RCC 7860 (cell line): ENCODE data around the gene RNF208.

Source experiments
- DNase-seq: peaks from one replicate; pipeline ENCODE4 v3.0.0-alpha.2; 2015; ENCODE audit warnings: low spot score
- FAIRE-seq: peaks from 2 replicates; lab custom pipeline; 2012; peaks lifted over from hg19 to GRCh38; lab: Jason Lieb, UNC

RNF208 gene

DNA sequence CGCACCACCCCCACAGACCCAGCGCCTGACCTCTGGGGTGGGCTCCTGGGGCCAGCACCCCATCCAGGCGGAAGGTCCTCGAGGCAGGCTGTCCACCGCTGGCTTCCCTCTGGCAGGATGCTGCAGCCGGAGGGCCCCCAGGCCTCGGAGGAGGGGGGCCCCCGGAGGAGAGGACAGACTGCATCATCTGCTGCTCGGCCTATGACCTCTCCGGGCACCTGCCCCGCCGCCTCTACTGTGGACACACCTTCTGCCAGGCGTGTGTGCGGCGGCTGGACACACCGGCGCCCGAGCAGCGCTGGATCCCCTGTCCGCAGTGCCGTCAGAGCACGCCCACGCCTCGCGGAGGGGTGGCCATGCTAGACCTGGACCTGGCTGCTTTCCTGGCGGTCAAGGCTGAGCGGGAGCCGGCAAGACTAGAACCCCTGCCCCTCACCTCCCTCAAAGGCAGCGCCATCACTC, 6.5 kb upstream of the RNF208 start:
- FAIRE-seq (no peak), DNase-seq (no peak)

GRCh38 chr9:137227853-137228505, 5.9 kb upstream of the RNF208 start:
- no peak for FAIRE-seq

GRCh38 chr9:137227054-137227852, 5.2 kb upstream of the RNF208 start, which contains the start of gene RNF224:
TSS of gene RNF224 (plus strand) at chr9:137227502. CDS start at chr9:137228336, 834 bp downstream.
- DNase-seq, result peak; percentile 70
- no peak for FAIRE-seq

More at GRCh38 chr9:137227853-137228505, 5.9 kb upstream of the RNF208 start:
- no peak for DNase-seq

DNA sequence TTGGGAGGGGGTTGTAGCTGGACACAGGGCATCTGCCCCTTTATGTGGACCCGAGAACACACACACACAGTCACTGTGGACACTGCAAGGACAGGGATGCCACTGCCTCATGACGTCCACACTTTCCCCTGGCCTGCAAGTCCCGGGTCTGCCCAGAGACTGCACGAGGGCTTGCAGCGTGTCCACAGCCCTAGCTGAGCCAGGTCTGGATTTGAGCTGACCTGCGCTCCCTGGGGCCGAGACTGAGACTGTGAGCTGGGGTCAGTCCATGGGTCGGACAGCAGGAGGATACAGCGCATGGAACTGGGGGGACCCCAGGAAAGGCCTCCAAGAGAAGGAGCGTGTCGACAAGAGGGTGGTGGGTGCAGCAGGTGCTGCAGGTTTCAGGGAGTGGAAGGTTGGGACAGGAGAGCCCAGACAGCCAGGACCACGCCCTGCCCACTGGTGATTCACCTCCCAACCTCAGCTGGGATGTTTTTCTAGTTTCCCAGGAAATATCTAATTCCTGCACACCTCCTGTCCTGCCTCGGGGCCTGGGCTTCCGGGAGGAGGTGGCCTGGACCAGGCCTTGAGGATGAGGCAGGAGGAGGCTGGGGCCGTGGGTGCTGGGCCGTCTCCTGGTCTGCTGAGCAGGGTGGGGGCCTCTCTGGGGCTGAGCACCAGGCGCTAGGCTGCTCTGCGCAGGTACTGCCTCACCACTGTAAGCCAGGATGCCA, 4.5 kb upstream of the RNF208 start:
- DNase-seq, result peak; percentile 75

GRCh38 chr9:137225699-137226331, 3.8 kb upstream of the RNF208 start:
- DNase-seq, result no peak
- FAIRE-seq, result no peak

More for the DNA sequence above, 4.5 kb upstream of the RNF208 start:
- FAIRE-seq, result no peak

DNA sequence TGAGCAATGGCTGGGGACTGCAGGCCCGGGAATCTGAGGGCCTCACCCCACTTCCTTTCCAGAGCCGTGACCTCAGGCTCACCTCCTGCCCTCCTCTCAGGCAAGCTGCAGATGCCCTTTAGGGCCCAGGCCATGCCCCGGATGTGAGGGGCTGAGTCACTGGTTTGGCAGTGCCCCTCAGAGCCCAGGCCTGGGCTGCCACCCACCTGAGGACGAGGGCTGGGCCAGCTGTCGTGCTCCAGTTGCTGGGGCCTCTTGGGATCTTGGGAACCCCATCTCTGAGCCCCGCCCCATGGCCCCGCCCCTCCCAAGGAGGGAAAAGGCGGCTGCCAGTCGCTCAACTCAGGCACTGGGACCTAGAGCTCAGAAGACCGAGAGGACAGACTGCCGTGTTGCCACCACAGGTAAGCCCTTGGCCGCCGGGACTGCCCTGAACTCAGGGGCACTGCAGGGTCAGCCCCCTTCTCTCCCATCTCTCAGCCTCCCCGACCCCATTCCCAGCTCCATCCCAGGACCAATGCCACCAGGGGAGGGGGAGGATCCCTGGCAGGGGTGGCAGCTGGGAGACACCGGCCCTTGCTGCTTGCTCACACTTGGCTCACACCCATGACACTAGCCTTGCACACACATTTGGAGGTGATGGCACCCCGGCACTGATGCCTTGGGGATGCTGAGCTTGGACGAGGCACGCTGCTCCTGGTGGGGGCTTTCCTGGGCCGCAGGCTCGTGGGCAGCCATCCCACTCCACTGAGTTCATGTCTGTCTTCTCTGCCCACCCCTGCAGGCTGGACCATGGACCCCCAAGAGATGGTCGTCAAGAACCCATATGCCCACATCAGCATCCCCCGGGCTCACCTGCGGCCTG, 3.0 kb upstream of the RNF208 start, which contains the start of gene CYSRT1:
Gene CYSRT1 (plus strand): TSS at position 345 of the 865 bp plus-strand sequence. CDS start 448 bp downstream, at position 793.
- DNase-seq, result no peak
- FAIRE-seq, result no peak

DNA sequence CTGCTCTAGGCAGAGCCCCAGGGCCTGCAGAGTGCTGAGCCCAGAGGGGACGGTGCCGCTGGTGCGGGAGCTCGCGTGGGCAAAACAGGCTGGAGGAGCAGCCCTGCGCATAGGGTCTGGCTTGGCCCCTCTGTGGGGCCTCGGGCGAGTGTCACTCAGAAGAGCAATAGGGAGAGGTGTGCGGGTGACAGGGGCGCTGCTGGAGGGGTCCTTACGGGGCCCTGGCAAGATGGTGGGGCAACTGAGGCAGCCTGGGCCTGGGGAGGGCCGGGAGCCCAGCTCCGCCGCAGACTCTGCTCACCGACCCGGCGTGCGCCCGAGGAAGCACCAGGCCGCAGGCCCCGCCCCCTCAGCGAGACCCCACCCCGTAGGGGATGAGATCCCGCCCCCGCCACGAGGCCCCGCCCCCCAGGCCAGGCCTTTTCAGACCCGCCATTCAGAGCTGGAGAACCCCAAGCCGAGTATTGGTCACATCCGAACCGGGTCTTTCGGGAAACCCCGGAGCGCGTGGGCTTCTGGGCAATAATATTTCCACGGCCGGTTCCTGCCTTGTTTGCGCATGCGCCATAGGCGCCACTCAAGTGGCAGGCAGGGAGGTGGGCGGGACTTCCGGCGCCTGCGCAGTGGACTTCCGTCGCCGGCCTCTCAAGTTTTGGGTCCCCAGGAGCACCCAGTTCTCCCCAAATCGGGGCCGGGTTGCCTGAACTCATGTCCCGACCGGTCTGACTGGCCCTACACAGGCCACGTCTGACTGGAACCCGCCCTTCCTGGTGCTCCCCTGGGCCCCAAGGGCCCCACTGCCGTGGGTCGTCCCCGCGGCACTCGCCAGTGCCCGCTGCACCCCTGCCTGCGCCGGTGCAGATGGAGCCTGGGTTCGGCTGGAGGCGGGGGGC, 1.3 kb upstream of the RNF208 start:
- peak; percentile 98 for DNase-seq
- peak; percentile 89 for FAIRE-seq

DNA sequence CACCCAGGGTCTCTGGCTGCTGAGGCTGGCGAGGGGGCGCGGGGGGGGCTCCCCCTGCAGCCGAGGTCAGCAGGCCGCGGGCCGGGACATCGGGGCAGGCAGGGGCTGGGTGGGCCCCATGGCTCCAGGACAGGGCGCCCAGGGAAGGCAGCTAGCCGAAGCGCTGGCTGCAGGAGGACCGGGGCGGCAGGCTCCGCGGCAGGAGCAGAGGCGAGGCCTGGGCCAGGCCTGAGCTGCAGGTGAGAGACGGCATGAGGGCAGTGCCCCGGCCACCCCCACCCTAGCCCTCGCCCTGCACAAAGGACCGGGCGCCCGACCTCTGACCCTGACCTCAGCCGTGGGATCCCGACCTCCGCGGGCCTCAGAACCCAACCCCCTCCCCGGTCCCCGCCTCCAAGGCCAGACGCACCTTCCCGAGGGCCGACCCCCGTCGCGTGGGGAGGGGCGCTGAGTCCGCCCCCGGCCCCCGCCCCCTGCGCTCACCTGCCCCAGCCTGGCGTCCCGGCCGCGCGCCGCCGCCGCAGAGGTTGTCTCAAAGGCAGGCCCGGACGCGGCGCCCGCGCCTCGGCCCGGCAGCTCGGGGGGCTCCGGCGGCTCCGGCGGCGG, 431 bp downstream of the RNF208 start:
- FAIRE-seq (no peak), DNase-seq (no peak)

GRCh38 chr9:137221095-137221505, 940 bp downstream of the RNF208 start:
- FAIRE-seq (no peak), DNase-seq (no peak)

GRCh38 chr9:137220317-137221094, 1.5 kb downstream of the RNF208 start:
- FAIRE-seq, result no peak
- DNase-seq, result no peak

- DNase-seq (no peak), FAIRE-seq (no peak)
Measured at GRCh38 chr9:137219757-137220316, 2.2 kb downstream of the RNF208 start.

GRCh38 chr9:137218754-137219271, 3.2 kb downstream of the RNF208 start:
- FAIRE-seq, result peak; percentile 62

GRCh38 chr9:137218212-137218753, 3.8 kb downstream of the RNF208 start:
- no peak for FAIRE-seq

More at GRCh38 chr9:137218754-137219271, 3.2 kb downstream of the RNF208 start:
- peak; percentile 82 for DNase-seq

DNA sequence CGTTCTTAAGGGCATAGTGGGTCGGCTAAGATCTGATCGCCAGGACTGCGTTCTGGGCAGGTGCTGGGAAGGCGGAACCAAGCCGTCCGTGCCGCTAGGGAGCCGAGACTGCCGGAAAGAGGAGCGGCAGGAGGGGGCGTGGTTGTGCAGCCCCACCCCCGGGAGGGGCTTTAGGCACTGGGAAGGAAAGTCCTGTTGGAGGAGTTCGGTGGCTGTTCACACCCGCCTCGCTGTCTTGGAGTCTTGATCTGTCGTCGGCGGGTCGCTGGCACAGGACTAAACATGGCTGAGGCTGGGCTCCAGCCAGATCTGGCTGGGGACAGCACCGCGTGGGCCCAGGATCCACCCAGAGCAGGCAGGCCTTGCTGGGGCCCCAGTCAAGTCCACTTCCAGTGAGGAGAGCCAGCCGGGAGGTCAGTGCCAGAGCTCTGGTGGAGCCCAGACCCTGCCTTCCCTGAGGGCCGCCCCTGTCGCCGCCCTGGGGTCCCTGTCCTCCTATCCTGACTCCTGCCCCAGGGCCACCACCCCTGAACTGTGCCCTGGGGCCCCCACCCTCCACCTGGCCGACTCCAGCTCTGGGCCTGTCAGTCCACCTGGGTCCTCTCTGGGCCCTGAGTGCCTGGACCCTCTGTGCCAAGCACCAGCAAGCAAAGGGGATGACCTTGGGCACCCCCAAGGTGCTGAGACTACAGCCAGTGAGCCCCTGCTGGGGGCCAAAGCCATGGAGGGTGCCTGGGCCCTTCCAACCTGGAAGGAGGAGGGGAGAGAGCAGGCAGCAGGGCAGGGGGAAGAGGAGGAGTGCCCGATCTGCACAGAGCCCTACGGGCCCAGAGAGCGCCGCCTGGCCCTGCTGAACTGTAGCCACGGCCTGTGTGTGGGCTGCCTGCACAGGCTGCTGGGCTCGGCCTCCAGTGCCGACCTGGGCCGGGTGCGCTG, 4.5 kb downstream of the RNF208 start:
- FAIRE-seq, result no peak

More at GRCh38 chr9:137218212-137218753, 3.8 kb downstream of the RNF208 start:
- DNase-seq, result no peak

GRCh38 chr9:137216188-137216965, 5.7 kb downstream of the RNF208 start:
- DNase-seq (no peak), FAIRE-seq (no peak)

More for the DNA sequence above, 4.5 kb downstream of the RNF208 start:
- no peak for DNase-seq
